Retinal pigment epithelial cell (primary cell): ENCODE data around the gene CORO2A.

ENCODE experiments used
- DNase-seq: peaks from one replicate; pipeline ENCODE4 v3.0.0-alpha.2; 2010; ENCODE audit warnings: low read depth
- H3K4me3 ChIP-seq: 2 replicates; pipeline ENCODE4 v1.5.1; 2011; ENCODE audit warnings: mild to moderate bottlenecking, low read length, control low read depth, moderate library complexity
- TF ChIP-seq, protein P1 (sequence below): conservative IDR thresholded peaks from 2 replicates; pipeline ENCODE4 v1.5.1; 2011; ENCODE audit warnings: low read depth, low read length, control low read depth, inconsistent platforms

CORO2A gene

GRCh38 chr9:98191671-98192502 is 550 bp downstream of the CORO2A start:
- no peak for DNase-seq
- TF ChIP-seq, protein P1, sequence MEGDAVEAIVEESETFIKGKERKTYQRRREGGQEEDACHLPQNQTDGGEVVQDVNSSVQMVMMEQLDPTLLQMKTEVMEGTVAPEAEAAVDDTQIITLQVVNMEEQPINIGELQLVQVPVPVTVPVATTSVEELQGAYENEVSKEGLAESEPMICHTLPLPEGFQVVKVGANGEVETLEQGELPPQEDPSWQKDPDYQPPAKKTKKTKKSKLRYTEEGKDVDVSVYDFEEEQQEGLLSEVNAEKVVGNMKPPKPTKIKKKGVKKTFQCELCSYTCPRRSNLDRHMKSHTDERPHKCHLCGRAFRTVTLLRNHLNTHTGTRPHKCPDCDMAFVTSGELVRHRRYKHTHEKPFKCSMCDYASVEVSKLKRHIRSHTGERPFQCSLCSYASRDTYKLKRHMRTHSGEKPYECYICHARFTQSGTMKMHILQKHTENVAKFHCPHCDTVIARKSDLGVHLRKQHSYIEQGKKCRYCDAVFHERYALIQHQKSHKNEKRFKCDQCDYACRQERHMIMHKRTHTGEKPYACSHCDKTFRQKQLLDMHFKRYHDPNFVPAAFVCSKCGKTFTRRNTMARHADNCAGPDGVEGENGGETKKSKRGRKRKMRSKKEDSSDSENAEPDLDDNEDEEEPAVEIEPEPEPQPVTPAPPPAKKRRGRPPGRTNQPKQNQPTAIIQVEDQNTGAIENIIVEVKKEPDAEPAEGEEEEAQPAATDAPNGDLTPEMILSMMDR = no peak
- peak overlapping the region; percentile 58 for H3K4me3 ChIP-seq

DNA sequence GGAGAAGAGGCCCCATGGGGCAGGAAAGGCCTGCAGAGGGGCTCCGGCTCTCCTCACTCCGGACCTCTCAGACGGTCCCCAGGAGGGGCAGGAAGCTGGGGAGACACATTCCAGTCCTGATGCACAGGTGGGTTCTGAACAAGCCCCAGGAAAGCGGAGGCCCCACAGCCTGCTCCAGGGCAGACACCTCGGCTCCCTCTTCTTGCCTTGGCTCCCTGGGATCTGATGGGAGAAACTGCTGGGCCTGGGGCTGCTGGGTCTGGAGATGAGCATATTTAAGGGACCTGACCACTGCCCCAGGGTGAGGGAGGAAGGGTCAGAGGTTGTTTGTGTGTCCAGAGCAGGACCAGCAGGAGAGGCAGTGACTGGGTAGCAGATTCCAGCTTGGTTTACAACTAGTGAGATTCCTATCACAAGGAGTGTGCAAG is 1.2 kb downstream of the CORO2A start:
- no peak overlapping the region for H3K4me3 ChIP-seq
- no peak for DNase-seq
- TF ChIP-seq, protein P1 = no peak

DNA sequence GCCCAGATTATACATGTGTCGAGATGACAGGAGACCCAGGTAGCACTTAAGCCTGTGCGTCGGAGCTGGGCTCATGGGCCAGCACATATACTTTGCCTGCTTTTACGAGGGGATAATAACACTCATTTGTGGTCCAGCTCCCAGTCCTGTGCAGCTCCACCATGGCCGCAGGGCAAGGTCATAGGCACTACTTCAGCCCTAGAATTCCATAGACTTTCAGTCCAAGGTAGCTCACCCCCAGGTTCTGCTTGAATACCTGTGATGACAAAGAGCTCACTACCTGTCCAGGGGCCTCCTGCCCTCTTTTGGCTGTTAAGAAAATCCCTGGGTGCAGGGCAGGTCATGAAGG is 1.7 kb downstream of the CORO2A start:
- TF ChIP-seq, protein P1 = no peak
- DNase-seq = no peak
- no peak overlapping the region for H3K4me3 ChIP-seq

DNA sequence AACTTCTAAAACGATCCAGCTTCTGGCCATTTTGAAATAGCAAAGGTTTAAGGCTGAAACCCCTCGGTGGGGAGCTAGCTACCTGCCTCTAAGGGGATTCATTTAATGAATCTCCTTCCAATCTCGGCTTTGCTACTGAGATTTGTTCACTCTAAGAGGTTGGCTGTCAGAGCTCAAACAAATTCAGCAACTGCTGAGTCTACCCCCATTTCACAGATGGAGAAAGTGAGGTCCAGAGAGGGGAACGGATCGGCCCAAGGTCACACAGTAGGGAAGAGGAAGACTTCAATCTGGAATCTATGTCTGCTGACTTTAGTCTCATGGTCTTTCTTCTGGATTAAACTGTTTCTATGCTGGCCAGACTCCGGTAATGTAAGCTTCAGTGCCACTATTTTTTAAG is 3.0 kb downstream of the CORO2A start:
- TF ChIP-seq, protein P1 = no peak
- no peak for DNase-seq
- H3K4me3 ChIP-seq = no peak overlapping the region

GRCh38 chr9:98187926-98188325 is 4.5 kb downstream of the CORO2A start:
- TF ChIP-seq, protein P1 = no peak
- DNase-seq = no peak
- H3K4me3 ChIP-seq = no peak overlapping the region

DNA sequence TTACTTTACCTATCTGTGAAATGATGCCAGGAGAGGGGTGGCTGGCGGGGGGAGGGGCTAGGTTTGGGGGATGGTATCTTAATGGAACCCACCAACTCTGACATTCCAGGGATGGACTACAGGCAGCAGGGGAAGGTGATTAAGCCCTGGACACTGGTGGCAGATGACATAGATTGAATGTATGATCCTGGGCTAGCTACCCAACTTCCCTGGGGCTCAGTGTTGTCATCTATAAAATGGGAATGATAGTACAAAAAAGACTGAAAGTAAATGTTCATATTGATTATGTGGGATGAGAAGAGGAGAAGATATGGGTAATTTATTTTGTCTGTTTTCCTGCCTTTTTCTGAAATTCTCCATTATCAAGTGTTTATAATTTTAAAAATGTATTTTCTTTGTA is 6.2 kb downstream of the CORO2A start:
- DNase-seq = no peak
- H3K4me3 ChIP-seq = no peak overlapping the region
- TF ChIP-seq, protein P1 = no peak

DNA sequence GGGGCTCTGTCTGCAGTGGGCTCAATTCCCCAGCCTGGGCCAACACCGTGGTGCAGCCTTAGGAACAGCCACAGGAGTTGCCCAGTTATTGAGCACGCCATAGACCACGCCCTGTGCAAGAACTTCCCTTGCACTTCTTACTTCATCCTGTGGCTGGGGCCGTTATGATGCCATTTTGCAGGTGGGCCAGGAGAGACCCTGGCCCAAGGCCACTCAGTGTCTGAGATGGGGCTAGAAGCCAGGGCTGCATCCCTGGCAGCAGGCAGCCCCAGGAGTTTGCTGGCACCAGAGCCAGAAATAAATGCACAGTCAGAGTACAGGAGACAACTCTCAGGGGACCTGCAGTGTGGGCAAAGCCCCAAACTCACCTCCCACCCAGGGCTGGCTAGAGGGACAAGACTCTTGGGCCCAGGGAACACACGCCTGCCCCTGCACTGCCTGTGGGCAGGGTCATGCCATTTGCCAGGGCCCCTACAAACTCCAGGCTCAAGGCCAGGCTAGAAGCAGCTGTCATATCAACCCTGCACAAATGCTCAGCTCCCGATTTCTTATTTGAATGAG is 6.7 kb downstream of the CORO2A start:
- no peak overlapping the region for H3K4me3 ChIP-seq
- no peak for DNase-seq
- TF ChIP-seq, protein P1 = no peak
